Parathyroid adenoma (tissue), 2 donors: Measurements from ENCODE around the gene ZSWIM6.

ENCODE experiments used
- H2AFZ ChIP-seq: fragments of 300-600 bp; sonication (generic); one replicate; pipeline ENCODE4 v1.7.0; 2017; ENCODE audit warnings: antibody characterized with exemption, mild to moderate bottlenecking
- H3K27ac ChIP-seq: fragments of 300-600 bp; sonication (generic); one replicate; pipeline ENCODE4 v1.7.0; 2017
- H3K27me3 ChIP-seq: fragments of 300-600 bp; sonication (generic); one replicate; pipeline ENCODE4 v1.7.0; 2017; ENCODE audit warnings: low read length; ENCODE audit not compliant: control insufficient read depth, insufficient read depth
- H3K36me3 ChIP-seq: fragments of 300-600 bp; sonication (generic); one replicate; pipeline ENCODE4 v1.7.0; 2017; ENCODE audit warnings: low read length; ENCODE audit not compliant: control insufficient read depth, insufficient read depth
- H3K4me1 ChIP-seq: fragments of 300-600 bp; sonication (generic); one replicate; pipeline ENCODE4 v1.7.0; 2017; ENCODE audit warnings: control low read depth
- H3K4me2 ChIP-seq: fragments of 300-600 bp; sonication (generic); one replicate; pipeline ENCODE4 v1.7.0; 2017; ENCODE audit warnings: low read length
- H3K4me3 ChIP-seq: fragments of 300-600 bp; sonication (generic); one replicate; pipeline ENCODE4 v1.7.0; 2017; ENCODE audit warnings: low read depth, low read length
- H3K79me2 ChIP-seq: fragments of 300-600 bp; sonication (generic); one replicate; pipeline ENCODE4 v1.7.0; 2017; ENCODE audit warnings: control low read depth
- H3K9ac ChIP-seq: fragments of 300-600 bp; sonication (generic); one replicate; pipeline ENCODE4 v1.7.0; 2017; ENCODE audit warnings: mild to moderate bottlenecking
- H3K9me3 ChIP-seq: fragments of 300-600 bp; sonication (generic); one replicate; pipeline ENCODE4 v1.7.0; 2017; ENCODE audit warnings: low read length; ENCODE audit not compliant: control insufficient read depth
- CTCF ChIP-seq: fragments of 300-600 bp; sonication (generic); IDR thresholded peaks from one replicate; pipeline ENCODE4 v1.7.0; 2017; ENCODE audit warnings: antibody characterized with exemption, mild to moderate bottlenecking
- donor health status: primary hyperparathyroidism.

Gene ZSWIM6

DNA sequence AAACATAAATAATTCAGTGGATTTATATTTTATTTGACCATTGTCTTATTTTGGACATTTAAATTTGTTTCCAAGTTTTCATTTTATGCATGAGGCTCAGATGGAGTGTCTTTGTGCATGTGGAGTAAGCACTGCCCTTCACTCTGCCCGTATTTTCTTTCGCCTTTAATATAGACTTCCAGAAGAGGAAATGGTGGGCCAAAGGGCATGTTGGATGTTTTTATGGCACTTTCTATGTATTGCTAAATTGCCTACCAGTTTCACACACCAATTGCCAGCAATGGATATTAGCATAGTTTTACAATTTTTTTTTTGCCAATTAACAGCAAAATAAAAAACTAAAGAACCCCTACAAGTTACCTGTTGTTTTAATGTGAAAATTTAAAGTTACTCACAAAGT is 38.4 kb downstream of the ZSWIM6 start:
- no peaks in the 10 kb centered on the region for H3K27me3 ChIP-seq
- no peak overlapping the region for H2AFZ ChIP-seq
- no peaks in the 10 kb centered on the region for H3K9me3 ChIP-seq
- no peak overlapping the region for H3K27ac ChIP-seq
- no peaks in the 10 kb centered on the region for H3K36me3 ChIP-seq
- no peak overlapping the region for H3K4me3 ChIP-seq
- no peak overlapping the region for H3K4me2 ChIP-seq
- H3K4me1 ChIP-seq = peaks cover 3% of the 10 kb centered on the region
- no peak for TF ChIP-seq CTCF
- H3K79me2 ChIP-seq = peaks cover 20% of the 10 kb centered on the region
- H3K9ac ChIP-seq = no peak overlapping the region

GRCh38 chr5:61371474-61371873 is 39.4 kb downstream of the ZSWIM6 start:
- TF ChIP-seq CTCF = no peak
- H3K9me3 ChIP-seq = no peaks in the 10 kb centered on the region
- H3K27ac ChIP-seq = no peak overlapping the region

GRCh38 chr5:61379677-61380076 is 47.6 kb downstream of the ZSWIM6 start:
- Histone ChIP-seq H2AFZ (no peak overlapping the region), H3K27ac (no peak overlapping the region), H3K9me3 (no peaks in the 10 kb centered on the region), H3K36me3 (no peaks in the 10 kb centered on the region), H3K4me2 (no peak overlapping the region), H3K4me1 (no peaks in the 10 kb centered on the region), H3K4me3 (no peak overlapping the region), H3K9ac (no peak overlapping the region), H3K27me3 (no peaks in the 10 kb centered on the region), H3K79me2 (peaks cover 39% of the 10 kb centered on the region)
- TF ChIP-seq CTCF = no peak

More at GRCh38 chr5:61371474-61371873, 39.4 kb downstream of the ZSWIM6 start:
- H3K9ac ChIP-seq = no peak overlapping the region
- H3K27me3 ChIP-seq = no peaks in the 10 kb centered on the region
- H3K4me2 ChIP-seq = no peak overlapping the region
- H3K4me3 ChIP-seq = no peak overlapping the region
- peaks cover 13% of the 10 kb centered on the region for H3K79me2 ChIP-seq
- H3K36me3 ChIP-seq = no peaks in the 10 kb centered on the region
- peaks cover 2% of the 10 kb centered on the region for H3K4me1 ChIP-seq
- no peak overlapping the region for H2AFZ ChIP-seq

- peaks cover 56% of the 10 kb centered on the region for H3K79me2 ChIP-seq
- no peak overlapping the region for H2AFZ ChIP-seq
- H3K27ac ChIP-seq = no peak overlapping the region
- no peak overlapping the region for H3K9ac ChIP-seq
- H3K9me3 ChIP-seq = no peaks in the 10 kb centered on the region
- H3K36me3 ChIP-seq = no peaks in the 10 kb centered on the region
- peaks cover 8% of the 10 kb centered on the region for H3K4me1 ChIP-seq
- H3K4me2 ChIP-seq = no peak overlapping the region
- H3K27me3 ChIP-seq = no peaks in the 10 kb centered on the region
- no peak overlapping the region for H3K4me3 ChIP-seq
- TF ChIP-seq CTCF = no peak
Observed at GRCh38 chr5:61381968-61382367, 49.9 kb downstream of the ZSWIM6 start.

DNA sequence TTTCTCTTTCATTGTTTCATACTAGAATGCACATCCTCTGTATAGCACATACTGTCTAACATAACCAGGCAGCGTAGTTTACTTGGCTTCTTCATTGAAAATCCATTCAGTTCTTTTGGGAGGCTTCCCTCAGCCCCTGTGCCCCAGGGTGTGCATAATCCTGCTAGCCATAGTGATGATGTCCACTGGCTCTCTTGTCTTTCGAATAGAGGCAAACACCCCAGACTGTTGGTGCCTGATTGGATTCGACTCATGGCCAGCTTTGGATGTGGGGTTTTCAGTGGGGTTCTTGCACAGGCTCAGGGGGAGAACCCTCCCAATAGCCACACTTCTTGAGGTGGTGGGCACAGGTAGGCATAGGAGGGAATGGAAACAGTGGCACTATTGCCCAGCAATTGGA is 53.6 kb downstream of the ZSWIM6 start:
- Histone ChIP-seq H3K9ac (no peak overlapping the region), H3K36me3 (no peaks in the 10 kb centered on the region), H3K4me3 (no peak overlapping the region), H3K27ac (no peak overlapping the region), H3K27me3 (no peaks in the 10 kb centered on the region), H3K79me2 (peaks cover 47% of the 10 kb centered on the region), H3K4me2 (no peak overlapping the region), H3K9me3 (no peaks in the 10 kb centered on the region), H2AFZ (no peak overlapping the region), H3K4me1 (peaks cover 8% of the 10 kb centered on the region)
- TF ChIP-seq CTCF = no peak
